HepG2 (cell line): ENCODE data around the gene SREBF1.

ENCODE experiments used
- FOXJ3 ChIP-seq: sonication (generic); formaldehyde crosslinking; IDR thresholded peaks from 2 replicates; pipeline ENCODE4 v1.4.0; 2020; ENCODE audit warnings: missing genetic modification reagents, mild to moderate bottlenecking, borderline replicate concordance
- FOXP1 ChIP-seq, 2 experiments: fragments of 450-650 bp in 1 of 2; IDR thresholded peaks; 2 replicates each; pipeline ENCODE4 v1.6.1; 2017 to 2018; ENCODE audit warnings: antibody characterized with exemption in 1 of 2
- HNF4G ChIP-seq, 2 experiments: sonication (generic) in 1 of 2; formaldehyde crosslinking in 1 of 2; IDR thresholded peaks; 2 replicates each; pipeline versions ENCODE4 v1.4.0 to v1.6.1; 2011 to 2020; ENCODE audit warnings: borderline replicate concordance in 2 of 2, low read depth in 2 of 2, mild to moderate bottlenecking in 2 of 2, low read length in 1 of 2, missing genetic modification reagents in 1 of 2, moderate library complexity in 1 of 2
- NFYB ChIP-seq: sonication (generic); formaldehyde crosslinking; IDR thresholded peaks from 2 replicates; pipeline ENCODE4 v1.4.0; 2020; ENCODE audit warnings: missing genetic modification reagents
- POGZ ChIP-seq: sonication (generic); formaldehyde crosslinking; IDR thresholded peaks from 2 replicates; pipeline ENCODE4 v1.4.0; 2020; ENCODE audit warnings: mild to moderate bottlenecking, missing genetic modification reagents
- POLR2AphosphoS5 ChIP-seq: IDR thresholded peaks from 2 replicates; pipeline ENCODE4 v1.6.1; 2012; ENCODE audit warnings: low read depth, low read length
- PREB ChIP-seq: sonication (generic); formaldehyde crosslinking; IDR thresholded peaks from 2 replicates; pipeline ENCODE4 v1.4.0; 2020; ENCODE audit warnings: missing genetic modification reagents
- REPIN1 ChIP-seq: sonication (generic); formaldehyde crosslinking; IDR thresholded peaks from 2 replicates; pipeline ENCODE4 v1.8.0; 2022; ENCODE audit warnings: missing genetic modification reagents, low read depth, mild to moderate bottlenecking, borderline replicate concordance
- ZBTB4 ChIP-seq: sonication (generic); formaldehyde crosslinking; IDR thresholded peaks from 2 replicates; pipeline ENCODE4 v1.4.0; 2020; ENCODE audit warnings: missing genetic modification reagents, mild to moderate bottlenecking, borderline replicate concordance
- ZNF576 ChIP-seq: sonication (generic); formaldehyde crosslinking; IDR thresholded peaks from 2 replicates; pipeline ENCODE4 v1.4.0; 2020; ENCODE audit warnings: mild to moderate bottlenecking, missing genetic modification reagents
- ZNF652 ChIP-seq: IDR thresholded peaks from 2 replicates; pipeline ENCODE4 v1.6.1; 2016; ENCODE audit warnings: low read depth, borderline replicate concordance
- ZNF850 ChIP-seq: sonication (generic); formaldehyde crosslinking; conservative IDR thresholded peaks from 2 replicates; pipeline ENCODE4 v1.9.0; 2021; ENCODE audit warnings: mild to moderate bottlenecking, missing genetic modification reagents
- TF ChIP-seq, protein P1 (sequence below): sonication (generic); formaldehyde crosslinking; IDR thresholded peaks from 2 replicates; pipeline ENCODE4 v1.5.0; 2020; ENCODE audit warnings: mild to moderate bottlenecking, missing genetic modification reagents, moderate library complexity
- TF ChIP-seq, protein P2 (sequence below): sonication (generic); formaldehyde crosslinking; IDR thresholded peaks from 2 replicates; pipeline ENCODE4 v1.4.0; 2020; ENCODE audit warnings: missing genetic modification reagents

DNA sequence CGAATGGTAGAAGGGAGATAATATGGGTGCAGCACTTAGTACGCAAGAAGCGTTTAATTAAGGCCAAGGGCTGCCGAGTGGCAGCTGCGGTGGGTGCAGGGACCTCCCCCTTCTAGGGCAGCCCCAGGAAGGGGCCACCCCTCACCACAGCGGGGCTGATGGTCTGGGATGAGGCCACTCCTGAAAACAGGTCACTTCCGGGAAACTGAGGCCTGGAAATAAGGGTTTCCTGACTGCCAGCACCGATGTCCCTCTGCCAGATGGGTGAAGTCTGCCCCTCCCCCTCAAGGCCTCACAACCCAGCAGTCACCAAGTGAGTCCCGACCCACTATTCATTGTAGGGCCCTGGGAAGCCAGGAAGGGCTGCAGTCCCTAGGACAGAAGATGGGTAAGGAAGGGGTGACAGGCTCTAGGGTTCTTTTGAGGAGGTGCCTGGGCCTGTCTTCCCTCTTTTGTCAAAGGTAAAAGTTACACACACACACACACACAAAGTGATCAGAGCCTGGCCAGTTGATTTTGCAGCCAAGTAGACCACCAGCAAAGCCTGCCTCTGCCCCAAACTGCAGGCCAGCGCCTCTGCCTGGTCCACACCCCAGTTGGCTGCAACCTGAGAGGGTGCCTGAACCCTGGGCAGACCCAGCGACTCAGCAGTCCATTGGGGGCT, 12.5 kb downstream of the SREBF1 start:
- TF ChIP-seq, protein P1, sequence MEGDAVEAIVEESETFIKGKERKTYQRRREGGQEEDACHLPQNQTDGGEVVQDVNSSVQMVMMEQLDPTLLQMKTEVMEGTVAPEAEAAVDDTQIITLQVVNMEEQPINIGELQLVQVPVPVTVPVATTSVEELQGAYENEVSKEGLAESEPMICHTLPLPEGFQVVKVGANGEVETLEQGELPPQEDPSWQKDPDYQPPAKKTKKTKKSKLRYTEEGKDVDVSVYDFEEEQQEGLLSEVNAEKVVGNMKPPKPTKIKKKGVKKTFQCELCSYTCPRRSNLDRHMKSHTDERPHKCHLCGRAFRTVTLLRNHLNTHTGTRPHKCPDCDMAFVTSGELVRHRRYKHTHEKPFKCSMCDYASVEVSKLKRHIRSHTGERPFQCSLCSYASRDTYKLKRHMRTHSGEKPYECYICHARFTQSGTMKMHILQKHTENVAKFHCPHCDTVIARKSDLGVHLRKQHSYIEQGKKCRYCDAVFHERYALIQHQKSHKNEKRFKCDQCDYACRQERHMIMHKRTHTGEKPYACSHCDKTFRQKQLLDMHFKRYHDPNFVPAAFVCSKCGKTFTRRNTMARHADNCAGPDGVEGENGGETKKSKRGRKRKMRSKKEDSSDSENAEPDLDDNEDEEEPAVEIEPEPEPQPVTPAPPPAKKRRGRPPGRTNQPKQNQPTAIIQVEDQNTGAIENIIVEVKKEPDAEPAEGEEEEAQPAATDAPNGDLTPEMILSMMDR (CRISPR knock-in tag): no peak
- TF ChIP-seq PREB (CRISPR knock-in tag) (no peak), ZNF576 (no peak), HNF4G (IDR thresholded peaks at IDR 0.05; ENCODE audit: borderline replicate concordance, low read depth, low read length) (no peak), HNF4G (CRISPR knock-in tag; IDR thresholded peaks at IDR 0.05; ENCODE audit: borderline replicate concordance, low read depth) (no peak), ZBTB4 (CRISPR knock-in tag) (no peak), POLR2AphosphoS5 (no peak), POGZ (CRISPR knock-in tag) (no peak), ZNF850 (CRISPR knock-in tag) (no peak), FOXJ3 (CRISPR knock-in tag) (no peak), FOXP1 (IDR thresholded peaks at IDR 0.05) (no peak), FOXP1 (CRISPR knock-in tag; IDR thresholded peaks at IDR 0.05) (no peak), ZNF652 (no peak; the same call in 1 of the 2 replicates), REPIN1 (CRISPR knock-in tag) (no peak), NFYB (CRISPR knock-in tag) (no peak)
- TF ChIP-seq, protein P2, sequence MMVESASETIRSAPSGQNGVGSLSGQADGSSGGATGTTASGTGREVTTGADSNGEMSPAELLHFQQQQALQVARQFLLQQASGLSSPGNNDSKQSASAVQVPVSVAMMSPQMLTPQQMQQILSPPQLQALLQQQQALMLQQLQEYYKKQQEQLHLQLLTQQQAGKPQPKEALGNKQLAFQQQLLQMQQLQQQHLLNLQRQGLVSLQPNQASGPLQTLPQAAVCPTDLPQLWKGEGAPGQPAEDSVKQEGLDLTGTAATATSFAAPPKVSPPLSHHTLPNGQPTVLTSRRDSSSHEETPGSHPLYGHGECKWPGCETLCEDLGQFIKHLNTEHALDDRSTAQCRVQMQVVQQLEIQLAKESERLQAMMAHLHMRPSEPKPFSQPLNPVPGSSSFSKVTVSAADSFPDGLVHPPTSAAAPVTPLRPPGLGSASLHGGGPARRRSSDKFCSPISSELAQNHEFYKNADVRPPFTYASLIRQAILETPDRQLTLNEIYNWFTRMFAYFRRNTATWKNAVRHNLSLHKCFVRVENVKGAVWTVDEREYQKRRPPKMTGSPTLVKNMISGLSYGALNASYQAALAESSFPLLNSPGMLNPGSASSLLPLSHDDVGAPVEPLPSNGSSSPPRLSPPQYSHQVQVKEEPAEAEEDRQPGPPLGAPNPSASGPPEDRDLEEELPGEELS (CRISPR knock-in tag): no peak
